Thyroid gland (tissue), 4 donors: Measurements from ENCODE around the gene F2R. TPM values are rescaled to one million over a fixed set of nuclear protein-coding genes. Genes with fewer than 3 reads are reported as not detected.

Experiments used
- DNase-seq, 2 donors: peaks; one replicate each; pipeline ENCODE4 v3.0.0-alpha.2; 2019
- H3K27ac ChIP-seq, 3 donors: fragments of 200-600 bp; sonication (generic); 1 replicate in 2 of 3; 2 replicates in 1 of 3; pipeline ENCODE4 v1.5.1; 2016 to 2019; ENCODE audit warnings: mild to moderate bottlenecking in 1 of 3, moderate library complexity in 1 of 3
- H3K27me3 ChIP-seq: fragments of 200-600 bp; sonication (generic); one replicate; pipeline ENCODE4 v1.5.1; 2019
- H3K36me3 ChIP-seq, 2 donors: fragments of 200-600 bp; sonication (generic); one replicate each; pipeline ENCODE4 v1.5.1; 2016 to 2019
- H3K4me1 ChIP-seq, 2 donors: fragments of 200-600 bp; sonication (generic); one replicate each; pipeline ENCODE4 v1.5.1; 2017 to 2019
- H3K4me3 ChIP-seq, 3 donors: fragments of 200-600 bp; sonication (generic); replicated peaks in 1 of 3; 1 replicate in 2 of 3; 2 replicates in 1 of 3; pipeline ENCODE4 v1.5.1; 2016; ENCODE audit warnings: mild to moderate bottlenecking in 1 of 3
- H3K9me3 ChIP-seq: fragments of 200-600 bp; sonication (generic); one replicate; pipeline ENCODE4 v1.5.1; 2017
- POLR2A ChIP-seq, 2 donors: fragments of 450-650 bp; IDR thresholded peaks; one replicate each; pipeline ENCODE4 v1.6.1; 2017; ENCODE audit warnings: antibody characterized with exemption in 2 of 2, mild to moderate bottlenecking in 2 of 2, moderate library complexity in 1 of 2
- WGBS, 2 donors: methylation state at CpG; one replicate each; pipeline ENCODE4 v1.1.5; 2017; 5-methylcytosine and 5-hydroxymethylcytosine counted together
- intact Hi-C: fragments of 100-400 bp; cut with DNase I; formaldehyde crosslinking; loops from one replicate; pipeline ENCODE4 v1.15.1; 2023
- small RNA-seq: library from RNA; depleted of rRNA; stranded (forward); fragments of <200 nt; gene quantifications from one replicate; pipeline ENCODE3, GENCODE V24; 2016
- total RNA-seq, 4 donors: library from RNA; depleted of rRNA; stranded (reverse); fragments of >200 nt; gene quantifications; one replicate each; pipeline ENCODE4 v1.2.3, GENCODE V29; 2016
- TF ChIP-seq, protein P1 (sequence below), 6 experiments: fragments of 200-600 bp in 3 of 6; fragments of 450-650 bp in 3 of 6; sonication (generic) in 3 of 6; IDR thresholded peaks; one replicate each; pipeline ENCODE4 v1.5.1; 2016 to 2019; ENCODE audit warnings: antibody characterized with exemption in 6 of 6, mild to moderate bottlenecking in 2 of 6, inconsistent platforms in 1 of 6, moderate library complexity in 1 of 6

F2R gene
- total RNA-seq, 4 donors from 2014 or later, result 5.7 to 27.9 (median 8.8) TPM

DNA sequence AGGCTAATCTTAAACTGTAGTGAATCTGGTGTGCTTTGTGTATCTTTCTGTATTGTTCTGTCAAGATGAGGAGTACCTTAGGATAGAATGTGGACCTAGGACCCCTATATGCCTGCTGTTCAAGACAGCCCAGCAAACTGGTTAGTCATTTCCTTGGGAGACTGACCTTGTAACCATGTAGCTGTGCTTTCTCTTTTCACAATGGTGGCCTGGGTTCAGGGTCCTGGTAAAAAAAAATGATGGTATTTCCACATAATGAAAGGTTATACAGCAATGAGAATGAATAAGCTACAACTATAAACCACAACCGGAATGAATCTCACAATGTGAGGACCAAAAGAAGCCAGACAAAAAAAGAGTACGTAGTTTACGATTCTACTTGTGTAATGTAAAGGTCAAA is 66.5 kb downstream of the F2R start:
- DNase-seq, result no peak
- TF ChIP-seq POLR2A (IDR thresholded peaks at IDR 0.05), result no peak
- TF ChIP-seq, protein P1, sequence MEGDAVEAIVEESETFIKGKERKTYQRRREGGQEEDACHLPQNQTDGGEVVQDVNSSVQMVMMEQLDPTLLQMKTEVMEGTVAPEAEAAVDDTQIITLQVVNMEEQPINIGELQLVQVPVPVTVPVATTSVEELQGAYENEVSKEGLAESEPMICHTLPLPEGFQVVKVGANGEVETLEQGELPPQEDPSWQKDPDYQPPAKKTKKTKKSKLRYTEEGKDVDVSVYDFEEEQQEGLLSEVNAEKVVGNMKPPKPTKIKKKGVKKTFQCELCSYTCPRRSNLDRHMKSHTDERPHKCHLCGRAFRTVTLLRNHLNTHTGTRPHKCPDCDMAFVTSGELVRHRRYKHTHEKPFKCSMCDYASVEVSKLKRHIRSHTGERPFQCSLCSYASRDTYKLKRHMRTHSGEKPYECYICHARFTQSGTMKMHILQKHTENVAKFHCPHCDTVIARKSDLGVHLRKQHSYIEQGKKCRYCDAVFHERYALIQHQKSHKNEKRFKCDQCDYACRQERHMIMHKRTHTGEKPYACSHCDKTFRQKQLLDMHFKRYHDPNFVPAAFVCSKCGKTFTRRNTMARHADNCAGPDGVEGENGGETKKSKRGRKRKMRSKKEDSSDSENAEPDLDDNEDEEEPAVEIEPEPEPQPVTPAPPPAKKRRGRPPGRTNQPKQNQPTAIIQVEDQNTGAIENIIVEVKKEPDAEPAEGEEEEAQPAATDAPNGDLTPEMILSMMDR (IDR thresholded peaks at IDR 0.05), result no peak
- Histone ChIP-seq H3K9me3 (no peaks in the 10 kb centered on the region), H3K27ac (no peak overlapping the region), H3K4me1 (peaks cover 0 to 8% of the 10 kb centered on the region in 2 donors), H3K36me3 (no peaks in the 10 kb centered on the region), H3K27me3 (no peaks in the 10 kb centered on the region), H3K4me3 (no peak overlapping the region)
- intact Hi-C loops, result no loop called here
- WGBS, 2 donors, result 95 to 97% methylated on average over 3 of the region's 3 CpGs

Small RNAs within 50 kb of the gene (small RNA-seq; reads per million reads assigned to genes)
- not detected for gene RF02154
- gene RF02155, result not detected

Other genes starting within 250 kb of the F2R start
- gene F2RL2, start 92.7 kb upstream of the F2R start, total RNA-seq, result under 1 TPM; 0.13 to 0.73 (median 0.33) TPM
- 10 to 100 TPM; 10.2 to 14.9 (median 13.6) TPM for gene F2RL1, start 102.9 kb downstream of the F2R start, total RNA-seq
- gene S100Z, start 133.9 kb downstream of the F2R start, total RNA-seq, result not detected
- gene CRHBP, start 236.9 kb downstream of the F2R start, total RNA-seq, result 1 to 10 TPM; 1.3 to 8.7 (median 4.1) TPM